Fibroblast of pulmonary artery (primary cell): ENCODE data around the gene ADH5.
"Not testable (repeated sequence)": the region's sequence is repeated elsewhere in the genome, so short reads cannot be mapped to it uniquely, and the experiment has no call there.

ENCODE experiments used
- DNase-seq: peaks from one replicate; pipeline ENCODE4 v3.0.0-alpha.2; 2010; ENCODE audit warnings: low read depth
- H3K4me3 ChIP-seq: replicated peaks from 2 replicates; pipeline ENCODE4 v1.5.1; 2011; ENCODE audit warnings: low read depth, mild to moderate bottlenecking, control low read depth, low read length, moderate library complexity
- CTCF ChIP-seq: IDR thresholded peaks from 2 replicates; pipeline ENCODE4 v1.5.1; 2011; ENCODE audit warnings: mild to moderate bottlenecking, control low read depth, low read length, inconsistent platforms; ENCODE audit errors: missing control alignments

The ADH5 gene

GRCh38 chr4:99082192-99082591 lies 6.4 kb downstream of the ADH5 start:
- no peak for TF ChIP-seq CTCF
- no peak for DNase-seq
- H3K4me3 ChIP-seq = no peak overlapping the region

GRCh38 chr4:99080869-99081268 lies 7.7 kb downstream of the ADH5 start:
- not testable (repeated sequence) for DNase-seq, H3K4me3 ChIP-seq

GRCh38 chr4:99079625-99080295 lies 8.8 kb downstream of the ADH5 start:
- no peak for DNase-seq
- no peak overlapping the region for H3K4me3 ChIP-seq
- TF ChIP-seq CTCF = no peak

GRCh38 chr4:99078931-99079624 lies 9.5 kb downstream of the ADH5 start:
- H3K4me3 ChIP-seq = no peak overlapping the region
- no peak for DNase-seq
- TF ChIP-seq CTCF = no peak

GRCh38 chr4:99078336-99078735 lies 10.3 kb downstream of the ADH5 start:
- TF ChIP-seq CTCF = no peak
- no peak overlapping the region for H3K4me3 ChIP-seq
- no peak for DNase-seq

GRCh38 chr4:99077177-99077576 lies 11.4 kb downstream of the ADH5 start:
- TF ChIP-seq CTCF = no peak
- H3K4me3 ChIP-seq = no peak overlapping the region

GRCh38 chr4:99076292-99076976 lies 12.2 kb downstream of the ADH5 start:
- no peak for TF ChIP-seq CTCF
- no peak overlapping the region for H3K4me3 ChIP-seq
- DNase-seq = no peak

More at GRCh38 chr4:99077177-99077576, 11.4 kb downstream of the ADH5 start:
- no peak for DNase-seq
